PFSK-1 (cell line): ENCODE data around the gene CMIP.

Experiments used
- FOXP2 ChIP-seq: optimal IDR thresholded peaks from 2 replicates; pipeline ENCODE3; 2011; ENCODE audit warnings: borderline replicate concordance, control low read depth, inconsistent platforms; ENCODE audit not compliant: insufficient read depth; ENCODE audit errors: extremely low read length, extremely low read depth
- POLR2AphosphoS5 ChIP-seq: IDR thresholded peaks from 2 replicates; pipeline ENCODE4 v1.6.1; 2012; ENCODE audit warnings: low read depth, mild to moderate bottlenecking, control low read depth, low read length, moderate library complexity
- REST ChIP-seq, 2 experiments: IDR thresholded peaks; 2 replicates each; pipeline versions ENCODE4 v1.6.1 to v1.8.0; 2011 to 2012; ENCODE audit warnings: low read depth in 2 of 2, low read length in 2 of 2, control low read depth in 1 of 2, inconsistent platforms in 1 of 2, mild to moderate bottlenecking in 1 of 2, moderate library complexity in 1 of 2; ENCODE audit not compliant: insufficient read depth in 1 of 2
- SIN3A ChIP-seq: IDR thresholded peaks from 2 replicates; pipeline ENCODE4 v1.6.1; 2012; ENCODE audit warnings: mild to moderate bottlenecking, low read length, moderate library complexity, borderline replicate concordance; ENCODE audit not compliant: insufficient read depth
- TAF1 ChIP-seq: IDR thresholded peaks from 2 replicates; pipeline ENCODE4 v1.6.1; 2012; ENCODE audit warnings: low read length, control low read depth, borderline replicate concordance; ENCODE audit not compliant: insufficient read depth

Gene CMIP

GRCh38 chr16:81469183-81469677 lies 24.6 kb downstream of the CMIP start:
- TF ChIP-seq TAF1 (no peak), REST (IDR thresholded peaks at IDR 0.05; ENCODE audit: insufficient read depth in 1 of 2, low read depth in 2 of 2, low read length in 2 of 2) (no peak), SIN3A (no peak), FOXP2 (no peak), POLR2AphosphoS5 (no peak)

GRCh38 chr16:81469710-81470535 lies 25.3 kb downstream of the CMIP start:
- no peak for TF ChIP-seq TAF1

- no peak for TF ChIP-seq REST (IDR thresholded peaks at IDR 0.05; ENCODE audit: insufficient read depth in 1 of 2, low read depth in 2 of 2, low read length in 2 of 2)
- TF ChIP-seq SIN3A, result no peak
- no peak for TF ChIP-seq FOXP2
- no peak for TF ChIP-seq TAF1
- TF ChIP-seq POLR2AphosphoS5, result no peak
Measured at GRCh38 chr16:81470796-81471636, 26.4 kb downstream of the CMIP start.

- TF ChIP-seq TAF1 (no peak), POLR2AphosphoS5 (no peak), FOXP2 (no peak), REST (IDR thresholded peaks at IDR 0.05; ENCODE audit: insufficient read depth in 1 of 2, low read depth in 2 of 2, low read length in 2 of 2) (no peak), SIN3A (no peak)
Measured at GRCh38 chr16:81471882-81472281, 27.3 kb downstream of the CMIP start.

GRCh38 chr16:81472391-81472790 lies 27.8 kb downstream of the CMIP start:
- TF ChIP-seq POLR2AphosphoS5 (no peak), FOXP2 (no peak), SIN3A (no peak), TAF1 (no peak), REST (IDR thresholded peaks at IDR 0.05; ENCODE audit: insufficient read depth in 1 of 2, low read depth in 2 of 2, low read length in 2 of 2) (no peak)
